HEK293T (cell line): ENCODE data around the gene KCNQ2.

Experiments
- ARNT ChIP-seq: fragments of 450-650 bp; IDR thresholded peaks from 2 replicates; pipeline ENCODE4 v1.6.1; 2017; ENCODE audit warnings: mild to moderate bottlenecking
- BHLHE40 ChIP-seq: fragments of 450-650 bp; IDR thresholded peaks from 2 replicates; pipeline ENCODE4 v1.6.1; 2016; ENCODE audit warnings: mild to moderate bottlenecking, moderate library complexity, borderline replicate concordance
- CTBP1 ChIP-seq: fragments of 450-650 bp; IDR thresholded peaks from 2 replicates; pipeline ENCODE4 v1.6.1; 2016; ENCODE audit warnings: borderline replicate concordance
- ELF4 ChIP-seq: fragments of 450-650 bp; IDR thresholded peaks from 2 replicates; pipeline ENCODE4 v1.6.1; 2017; ENCODE audit warnings: antibody characterized with exemption
- FOXA1 ChIP-seq: fragments of 450-650 bp; IDR thresholded peaks from 2 replicates; pipeline ENCODE4 v1.6.1; 2016; ENCODE audit warnings: mild to moderate bottlenecking
- FOXK2 ChIP-seq: fragments of 450-650 bp; IDR thresholded peaks from 2 replicates; pipeline ENCODE4 v1.6.1; 2016; ENCODE audit warnings: mild to moderate bottlenecking
- FOXM1 ChIP-seq: fragments of 450-650 bp; IDR thresholded peaks from 2 replicates; pipeline ENCODE4 v1.6.1; 2017; ENCODE audit warnings: mild to moderate bottlenecking, borderline replicate concordance
- HDGF ChIP-seq: fragments of 450-650 bp; IDR thresholded peaks from 2 replicates; pipeline ENCODE4 v1.6.1; 2017; ENCODE audit warnings: antibody characterized with exemption, borderline replicate concordance
- L3MBTL2 ChIP-seq: fragments of 450-650 bp; conservative IDR thresholded peaks from 2 replicates; pipeline ENCODE4 v1.6.1; 2016; ENCODE audit warnings: mild to moderate bottlenecking
- SP1 ChIP-seq: fragments of 450-650 bp; IDR thresholded peaks from 2 replicates; pipeline ENCODE4 v1.6.1; 2017
- SUZ12 ChIP-seq: fragments of 450-650 bp; IDR thresholded peaks from 2 replicates; pipeline ENCODE4 v1.6.1; 2016; ENCODE audit warnings: mild to moderate bottlenecking
- TARDBP ChIP-seq: fragments of 450-650 bp; IDR thresholded peaks from 2 replicates; pipeline ENCODE4 v1.6.1; 2016

DNA sequence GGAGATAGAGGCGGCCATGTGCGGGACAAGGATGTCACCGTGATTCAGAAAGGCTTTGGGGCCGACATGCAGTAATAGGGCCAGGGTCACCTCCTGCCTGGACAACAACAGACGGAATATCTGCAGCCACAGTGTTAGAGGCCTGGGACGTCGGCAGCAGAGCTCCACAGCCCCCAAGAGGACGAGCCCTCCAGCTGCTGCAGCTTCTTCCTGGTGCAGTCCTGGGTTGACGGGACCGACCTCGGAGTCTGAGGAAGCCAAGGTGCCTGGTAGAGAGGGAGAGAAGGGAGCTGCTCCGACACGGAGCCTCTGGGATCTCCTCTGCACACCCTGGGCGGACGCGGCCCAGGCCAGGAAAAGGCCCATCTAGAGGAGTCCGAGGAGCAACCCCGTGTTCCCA is 88.1 kb downstream of the KCNQ2 start:
- no peak for TF ChIP-seq CTBP1
- TF ChIP-seq FOXA1 = no peak
- no peak for TF ChIP-seq SP1
- TF ChIP-seq FOXM1 = no peak
- no peak for TF ChIP-seq FOXK2
- TF ChIP-seq ELF4 = no peak
- no peak for TF ChIP-seq HDGF
- no peak for TF ChIP-seq L3MBTL2
- TF ChIP-seq ARNT = no peak
- TF ChIP-seq SUZ12 = no peak
- TF ChIP-seq TARDBP = no peak
- no peak for TF ChIP-seq BHLHE40
